NCI-H2107 treated with DMSO at 0.1 percent for 48 hours (cell line): Measurements from ENCODE around the gene FLNA.
"Not testable (repeated sequence)": the region's sequence is repeated elsewhere in the genome, so short reads cannot be mapped to it uniquely, and the experiment has no call there.

Experiments used
- DNase-seq: peaks from one replicate; lab custom pipeline; 2025; ENCODE audit not compliant: unreplicated experiment; lab: John Stamatoyannopoulos, UW

The FLNA gene

GRCh38 chrX:154341399-154342298 lies 32.8 kb downstream of the FLNA start:
- not testable (repeated sequence) for DNase-seq

GRCh38 chrX:154334496-154334895 lies 39.9 kb downstream of the FLNA start:
- no peak for DNase-seq

GRCh38 chrX:154333837-154334271 lies 40.6 kb downstream of the FLNA start:
- DNase-seq: no peak

- DNase-seq: no peak
Measured at GRCh38 chrX:154333116-154333515, 41.3 kb downstream of the FLNA start.

- DNase-seq: no peak
Measured at GRCh38 chrX:154332561-154332960, 41.9 kb downstream of the FLNA start.

- DNase-seq: peak; percentile 21
Measured at GRCh38 chrX:154329294-154329693, 45.1 kb downstream of the FLNA start.

GRCh38 chrX:154328646-154329045 lies 45.8 kb downstream of the FLNA start:
- no peak for DNase-seq

- DNase-seq: no peak
Measured at GRCh38 chrX:154327038-154327820, 47.2 kb downstream of the FLNA start.

GRCh38 chrX:154325541-154325940 lies 48.9 kb downstream of the FLNA start:
- peak; percentile 66 for DNase-seq

- DNase-seq: no peak
Measured at GRCh38 chrX:154323537-154323936, 50.9 kb downstream of the FLNA start.

- no peak for DNase-seq
Measured at GRCh38 chrX:154322890-154323289, 51.5 kb downstream of the FLNA start.

- no peak for DNase-seq
Measured at GRCh38 chrX:154321594-154321993, 52.8 kb downstream of the FLNA start.

GRCh38 chrX:154321152-154321551 lies 53.3 kb downstream of the FLNA start:
- DNase-seq: no peak

- no peak for DNase-seq
Measured at GRCh38 chrX:154320406-154320805, 54.0 kb downstream of the FLNA start.

- DNase-seq: no peak
Measured at GRCh38 chrX:154317391-154317995, 56.9 kb downstream of the FLNA start.

- no peak for DNase-seq
Measured at GRCh38 chrX:154315416-154315815, 59.0 kb downstream of the FLNA start.

- no peak for DNase-seq
Measured at GRCh38 chrX:154313147-154313546, 61.3 kb downstream of the FLNA start.

GRCh38 chrX:154312116-154312515 lies 62.3 kb downstream of the FLNA start:
- no peak for DNase-seq

- DNase-seq: peak; percentile 41
Measured at GRCh38 chrX:154310616-154311536, 63.6 kb downstream of the FLNA start.

GRCh38 chrX:154309041-154309775 lies 65.2 kb downstream of the FLNA start:
- no peak for DNase-seq
